Measurements from ENCODE around the gene NUP93. TPM values are rescaled to one million over a fixed set of nuclear protein-coding genes. Genes with fewer than 3 reads are reported as not detected.
A peak's percentile ranks its signal among the peaks of the same experiment; 100 is the strongest.

NUP93 gene
- total RNA-seq, 3 donors from 2014 or later (not counting 1 experiment from before 2014, with no cell fraction given): 83.7 to 88.8 (median 87.9) TPM

DNA sequence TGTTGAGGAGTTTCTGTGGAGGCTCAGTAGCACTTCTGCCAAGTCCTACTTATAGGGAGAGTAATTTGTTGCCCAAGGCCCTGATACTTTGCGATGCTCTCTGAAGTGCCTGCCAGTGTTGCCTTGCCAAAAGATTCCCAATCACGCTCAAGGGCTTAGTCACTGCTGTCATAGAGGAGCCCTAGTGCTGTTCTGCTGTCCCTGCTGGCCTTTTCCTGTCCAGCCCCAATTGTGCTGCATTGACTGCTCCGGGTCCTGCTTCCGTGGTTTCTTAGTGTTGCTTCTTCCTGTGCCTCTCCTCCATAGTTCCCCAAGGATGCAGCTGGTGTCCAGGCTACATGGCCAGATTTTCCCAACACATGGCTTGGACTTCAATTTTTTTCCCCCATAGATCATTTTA lies 13.9 kb downstream of the NUP93 start:
- ATAC-seq (no peak), DNase-seq (no peak)
- 97% methylated on average over 4 of the region's 4 CpGs for WGBS (ENCODE audit: insufficient coverage)
- Histone ChIP-seq H3K4me3 (ENCODE audit: low read length) (no peak overlapping the region), H3K9me3 (ENCODE audit: control insufficient read depth, insufficient read depth, low read length) (no peaks in the 10 kb centered on the region), H3K27me3 (ENCODE audit: control insufficient read depth, insufficient read depth, low read length) (no peaks in the 10 kb centered on the region), H3K27ac (ENCODE audit: low read length) (no peak overlapping the region), H3K4me1 (ENCODE audit: control insufficient read depth, insufficient read depth, low read length) (no peaks in the 10 kb centered on the region), H3K36me3 (ENCODE audit: control insufficient read depth, insufficient read depth, low read length) (peaks cover 6% of the 10 kb centered on the region)
- TF ChIP-seq, protein P1, sequence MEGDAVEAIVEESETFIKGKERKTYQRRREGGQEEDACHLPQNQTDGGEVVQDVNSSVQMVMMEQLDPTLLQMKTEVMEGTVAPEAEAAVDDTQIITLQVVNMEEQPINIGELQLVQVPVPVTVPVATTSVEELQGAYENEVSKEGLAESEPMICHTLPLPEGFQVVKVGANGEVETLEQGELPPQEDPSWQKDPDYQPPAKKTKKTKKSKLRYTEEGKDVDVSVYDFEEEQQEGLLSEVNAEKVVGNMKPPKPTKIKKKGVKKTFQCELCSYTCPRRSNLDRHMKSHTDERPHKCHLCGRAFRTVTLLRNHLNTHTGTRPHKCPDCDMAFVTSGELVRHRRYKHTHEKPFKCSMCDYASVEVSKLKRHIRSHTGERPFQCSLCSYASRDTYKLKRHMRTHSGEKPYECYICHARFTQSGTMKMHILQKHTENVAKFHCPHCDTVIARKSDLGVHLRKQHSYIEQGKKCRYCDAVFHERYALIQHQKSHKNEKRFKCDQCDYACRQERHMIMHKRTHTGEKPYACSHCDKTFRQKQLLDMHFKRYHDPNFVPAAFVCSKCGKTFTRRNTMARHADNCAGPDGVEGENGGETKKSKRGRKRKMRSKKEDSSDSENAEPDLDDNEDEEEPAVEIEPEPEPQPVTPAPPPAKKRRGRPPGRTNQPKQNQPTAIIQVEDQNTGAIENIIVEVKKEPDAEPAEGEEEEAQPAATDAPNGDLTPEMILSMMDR (IDR thresholded peaks at IDR 0.05): no peak
- H3K9me3 Mint-ChIP-seq: no peaks in the 10 kb centered on the region
- intact Hi-C loops (cut with micrococcal nuclease): no loop called here
- H3K36me3 Mint-ChIP-seq: no peaks in the 10 kb centered on the region
- H3K27ac Mint-ChIP-seq: peak overlapping the region in 1 of 2 donors; percentile 2
- H3K4me1 Mint-ChIP-seq: peaks cover 34 to 37% of the 10 kb centered on the region in 2 donors
- no peaks in the 10 kb centered on the region for H3K27me3 Mint-ChIP-seq (ENCODE audit: low read depth in 2 of 2)
- no peak overlapping the region for H3K4me3 Mint-ChIP-seq

DNA sequence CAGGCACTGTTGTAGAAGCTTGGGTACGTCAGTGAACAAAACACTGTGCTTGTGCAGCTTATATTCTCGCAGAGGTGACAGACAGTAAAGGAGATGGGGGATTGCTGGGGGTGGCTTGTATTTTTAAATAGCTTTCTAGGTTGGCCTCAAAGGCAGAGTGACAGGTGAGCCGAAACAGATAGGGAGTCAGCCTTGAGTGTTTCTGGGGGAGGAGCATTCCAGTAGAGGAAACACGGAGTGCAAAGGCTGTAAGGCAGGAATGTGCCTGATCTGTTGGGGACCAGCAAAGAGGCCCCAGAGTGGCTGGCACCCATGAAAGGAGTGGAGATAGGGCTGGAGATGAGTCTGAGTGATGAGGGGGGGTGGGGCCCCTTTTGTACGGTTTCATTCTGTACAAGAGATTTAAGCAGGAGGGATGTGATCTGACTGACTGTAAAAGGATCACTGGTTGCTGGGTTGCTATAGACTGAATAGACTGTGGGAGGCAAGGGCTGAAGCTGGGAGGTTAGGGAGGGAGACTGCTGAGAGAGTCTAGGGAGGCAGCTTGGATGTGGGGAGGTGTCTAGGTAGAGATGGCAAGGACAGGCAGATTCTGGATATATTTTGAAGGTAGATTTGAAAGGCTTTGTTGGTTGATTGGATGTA lies 15.2 kb downstream of the NUP93 start:
- Mint-ChIP-seq H3K27me3 (ENCODE audit: low read depth in 2 of 2) (no peaks in the 10 kb centered on the region), H3K9me3 (no peaks in the 10 kb centered on the region), H3K4me1 (peaks cover 45 to 46% of the 10 kb centered on the region in 2 donors), H3K4me3 (no peak overlapping the region), H3K36me3 (no peaks in the 10 kb centered on the region), H3K27ac (no peak overlapping the region)
- WGBS (ENCODE audit: insufficient coverage): 98% methylated on average over 5 of the region's 5 CpGs
- H3K36me3 ChIP-seq (ENCODE audit: control insufficient read depth, insufficient read depth, low read length): peaks cover 10% of the 10 kb centered on the region
- H3K4me1 ChIP-seq (ENCODE audit: control insufficient read depth, insufficient read depth, low read length): no peaks in the 10 kb centered on the region
- H3K4me3 ChIP-seq (ENCODE audit: low read length): no peak overlapping the region
- no peak for DNase-seq
- intact Hi-C loops (cut with micrococcal nuclease): no loop called here
- no peak for ATAC-seq
- no peak overlapping the region for H3K27ac ChIP-seq (ENCODE audit: low read length)
- no peaks in the 10 kb centered on the region for H3K27me3 ChIP-seq (ENCODE audit: control insufficient read depth, insufficient read depth, low read length)
- TF ChIP-seq, protein P1 (IDR thresholded peaks at IDR 0.05): no peak
- H3K9me3 ChIP-seq (ENCODE audit: control insufficient read depth, insufficient read depth, low read length): no peaks in the 10 kb centered on the region

DNA sequence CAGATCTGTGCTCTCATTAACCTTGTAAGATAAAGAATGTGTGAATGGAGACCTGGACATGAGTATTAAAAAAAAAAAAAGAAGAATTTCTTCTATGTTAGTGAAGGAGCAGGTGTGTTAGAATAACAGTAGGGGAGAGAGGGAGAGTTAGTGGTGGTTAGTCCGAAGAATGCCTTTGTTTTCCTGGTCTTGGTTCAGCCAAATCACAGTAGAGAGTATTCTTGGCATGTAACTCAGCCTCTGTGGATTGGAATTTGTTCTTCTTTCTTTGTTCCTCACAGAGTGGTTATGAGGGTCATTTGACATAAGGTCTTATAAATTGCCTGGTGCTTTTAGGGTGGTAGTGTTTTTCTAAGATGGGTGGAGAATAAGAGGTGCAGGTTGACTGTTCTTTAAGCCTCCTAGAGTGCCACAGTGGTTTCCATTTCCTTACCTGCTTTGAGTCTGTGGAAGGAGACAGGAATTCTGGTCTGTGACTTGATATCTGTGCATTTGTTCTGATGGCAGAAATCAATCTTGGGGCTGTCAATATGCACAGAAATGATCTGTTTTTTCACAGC lies 17.6 kb downstream of the NUP93 start:
- H3K4me3 Mint-ChIP-seq: no peak overlapping the region
- no peak for DNase-seq
- intact Hi-C loops (cut with micrococcal nuclease): no loop called here
- H3K9me3 Mint-ChIP-seq: no peaks in the 10 kb centered on the region
- 100% methylated on average over 1 of the region's 1 CpG for WGBS (ENCODE audit: insufficient coverage)
- H3K27ac Mint-ChIP-seq: peak overlapping the region in 1 of 2 donors; percentile 10
- H3K27ac ChIP-seq (ENCODE audit: low read length): no peak overlapping the region
- peaks cover 40% of the 10 kb centered on the region in 2 donors for H3K4me1 Mint-ChIP-seq
- peaks cover 10% of the 10 kb centered on the region for H3K36me3 ChIP-seq (ENCODE audit: control insufficient read depth, insufficient read depth, low read length)
- no peaks in the 10 kb centered on the region for H3K4me1 ChIP-seq (ENCODE audit: control insufficient read depth, insufficient read depth, low read length)
- H3K36me3 Mint-ChIP-seq: no peaks in the 10 kb centered on the region
- no peak for ATAC-seq
- H3K4me3 ChIP-seq (ENCODE audit: low read length): no peak overlapping the region
- TF ChIP-seq, protein P1 (IDR thresholded peaks at IDR 0.05): no peak
- H3K27me3 ChIP-seq (ENCODE audit: control insufficient read depth, insufficient read depth, low read length): no peaks in the 10 kb centered on the region
- no peaks in the 10 kb centered on the region for H3K9me3 ChIP-seq (ENCODE audit: control insufficient read depth, insufficient read depth, low read length)
- H3K27me3 Mint-ChIP-seq (ENCODE audit: low read depth in 2 of 2): no peaks in the 10 kb centered on the region
